ENCODE data around the gene PDE11A. TPM values are rescaled to one million over a fixed set of nuclear protein-coding genes. Genes with fewer than 3 reads are reported as not detected.

The PDE11A gene
- total and polyA plus RNA-seq, 2 of the 13 experiments (the other 11 are each of a cell fraction or from before 2014, with no cell fraction given): 1.2 to 1.7 TPM

GRCh38 chr2:177721818-177722567 lies 350.6 kb downstream of the PDE11A start:
- DNase-seq (ENCODE audit: low spot score) (no peak), FAIRE-seq (no peak), ATAC-seq (no peak)
- Histone ChIP-seq H3K4me3 (replicated peaks in 1 of 3; ENCODE audit: insufficient read depth in 1 of 3, low read depth in 2 of 3, low read length in 3 of 3) (no peak overlapping the region), H2AFZ (ENCODE audit: low read length) (no peak overlapping the region), H3K27ac (ENCODE audit: extremely low read length, insufficient read depth, low read length) (no peak overlapping the region), H3K27me3 (ENCODE audit: control insufficient read depth in 1 of 2, insufficient read depth in 2 of 2, low read length in 2 of 2) (no peaks in the 10 kb centered on the region), H3K9ac (ENCODE audit: insufficient read depth, low read depth, low read length) (no peak overlapping the region), H3K4me1 (ENCODE audit: insufficient read depth, low read length) (peaks cover 11% of the 10 kb centered on the region), H3K4me2 (ENCODE audit: low read depth, low read length) (no peak overlapping the region), H3K36me3 (replicated peaks in 1 of 2; ENCODE audit: control insufficient read depth in 1 of 2, insufficient read depth in 2 of 2, low read length in 2 of 2) (no peaks in the 10 kb centered on the region), H3K9me3 (ENCODE audit: low read length) (no peaks in the 10 kb centered on the region), H3K79me2 (ENCODE audit: insufficient read depth, low read length) (no peaks in the 10 kb centered on the region), H4K20me1 (ENCODE audit: insufficient read depth, low read length) (no peaks in the 10 kb centered on the region)
- in situ Hi-C loops (cut with HindIII; ENCODE audit: extremely low pct_ligation_motif_present, low pct_unique_long_range_greater_than_20kb): loop anchor here (5.0 to 10.0 kb wide), 3 partner anchors 100 to 557 kb away; no protein-coding TSS in a partner anchor
- 82% methylated on average over 11 of the region's 11 CpGs for WGBS (ENCODE audit: low lambda C conversion rate)
- CTCF ChIA-PET (ENCODE audit: low intra/inter-chr PET ratio, low total read pairs): no interaction called here
- POLR2A ChIA-PET: no interaction called here
- intact Hi-C loops (cut with micrococcal nuclease; ENCODE audit: unreplicated experiment): loop anchor here (5.0 kb wide), 1 partner anchor 560 kb away; no protein-coding TSS in a partner anchor
- no TSS peak for BruUV-seq (replicated peaks)
- no peak for TF ChIP-seq PTBP1 (IDR thresholded peaks at IDR 0.05; ENCODE audit: low read depth, low read length, poor library complexity, severe bottlenecking)
- no peak for TF ChIP-seq HOXA3 (CRISPR knock-in tag; IDR thresholded peaks at IDR 0.05)
- TF ChIP-seq ZGPAT (CRISPR knock-in tag; IDR thresholded peaks at IDR 0.05): no peak
- no peak for TF ChIP-seq AGO2 (optimal IDR thresholded peaks at IDR 0.05; ENCODE audit: low read depth, low read length)
- no peak for TF ChIP-seq BRCA1 (CRISPR knock-in tag; IDR thresholded peaks at IDR 0.05)
- TF ChIP-seq PCBP1 (IDR thresholded peaks at IDR 0.05; ENCODE audit: borderline replicate concordance, low read depth, low read length): no peak
- TF ChIP-seq BRF2 (CRISPR knock-in tag; IDR thresholded peaks at IDR 0.05): no peak
- no peak for TF ChIP-seq DR1 (CRISPR knock-in tag; IDR thresholded peaks at IDR 0.05)
- TF ChIP-seq ZNF816 (CRISPR knock-in tag; IDR thresholded peaks at IDR 0.05; ENCODE audit: borderline replicate concordance): no peak
- TF ChIP-seq SATB2 (CRISPR knock-in tag; IDR thresholded peaks at IDR 0.05): no peak
- no peak for TF ChIP-seq ZNF782 (CRISPR knock-in tag; IDR thresholded peaks at IDR 0.05; ENCODE audit: borderline replicate concordance)
- no peak for TF ChIP-seq IKZF5 (CRISPR knock-in tag; IDR thresholded peaks at IDR 0.05)
- TF ChIP-seq ZBTB10 (CRISPR knock-in tag; IDR thresholded peaks at IDR 0.05; ENCODE audit: borderline replicate concordance): no peak
- no peak for TF ChIP-seq THAP11 (CRISPR knock-in tag; IDR thresholded peaks at IDR 0.05)
- TF ChIP-seq, protein P1, sequence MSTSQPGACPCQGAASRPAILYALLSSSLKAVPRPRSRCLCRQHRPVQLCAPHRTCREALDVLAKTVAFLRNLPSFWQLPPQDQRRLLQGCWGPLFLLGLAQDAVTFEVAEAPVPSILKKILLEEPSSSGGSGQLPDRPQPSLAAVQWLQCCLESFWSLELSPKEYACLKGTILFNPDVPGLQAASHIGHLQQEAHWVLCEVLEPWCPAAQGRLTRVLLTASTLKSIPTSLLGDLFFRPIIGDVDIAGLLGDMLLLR (CRISPR knock-in tag; IDR thresholded peaks at IDR 0.05): no peak
- no peak for TF ChIP-seq ZNF775 (CRISPR knock-in tag; IDR thresholded peaks at IDR 0.05; ENCODE audit: borderline replicate concordance)
